ENCODE results near the gene PRKAR1A. TPM values are rescaled to one million over a fixed set of nuclear protein-coding genes. Genes with fewer than 3 reads are reported as not detected.
A peak's percentile ranks its signal among the peaks of the same experiment; 100 is the strongest.

PRKAR1A gene
- total and polyA plus RNA-seq, 4 donors, result 55.6 to 118 (median 104) TPM

DNA sequence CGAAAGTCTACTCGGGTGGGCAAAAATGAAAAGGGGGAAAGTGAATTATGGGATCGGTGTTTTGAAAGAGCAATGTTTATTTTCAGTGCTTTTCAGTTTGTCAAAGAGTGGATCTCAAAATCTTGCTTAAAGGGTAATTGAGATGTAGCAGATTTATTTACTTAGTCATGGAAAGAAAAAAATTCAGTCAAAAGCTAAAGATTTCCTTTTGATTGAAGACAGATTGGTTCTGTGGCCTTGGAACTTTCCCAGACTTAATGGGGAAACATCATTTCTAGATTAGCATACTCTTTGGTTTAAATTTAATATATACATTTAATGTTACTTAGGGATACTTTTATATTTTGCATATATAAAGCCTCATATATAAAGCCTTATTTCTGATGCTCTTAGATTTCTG lies 20.6 kb downstream of the PRKAR1A start:
- H3K9me3 ChIP-seq (ENCODE audit: control insufficient read depth in 4 of 4, low read length in 3 of 4), result no peaks in the 10 kb centered on the region
- H3K27ac ChIP-seq (ENCODE audit: low read depth in 1 of 2, low read length in 2 of 2), result no peak overlapping the region
- no peak for DNase-seq (ENCODE audit: low spot score)
- peaks cover 7 to 48% (median 38%) of the 10 kb centered on the region in 4 donors for H3K36me3 ChIP-seq (ENCODE audit: control insufficient read depth in 4 of 4, insufficient read depth in 3 of 4, low read depth in 1 of 4, low read length in 3 of 4)
- no peak overlapping the region for H3K9ac ChIP-seq (ENCODE audit: low read depth in 1 of 2, low read length in 2 of 2)
- 90% methylated on average over 3 of the region's 3 CpGs for WGBS
- H3K4me3 ChIP-seq (ENCODE audit: low read depth in 1 of 3, low read length in 3 of 3), result no peak overlapping the region
- H3K4me1 ChIP-seq (ENCODE audit: control insufficient read depth in 4 of 4, insufficient read depth in 4 of 4, low read length in 3 of 4), result peaks cover 1 to 29% (median 22%) of the 10 kb centered on the region in 4 donors
- no peaks in the 10 kb centered on the region for H3K27me3 ChIP-seq (ENCODE audit: control insufficient read depth in 4 of 4, insufficient read depth in 4 of 4, low read length in 3 of 4)
- TF ChIP-seq EGR1 (IDR thresholded peaks at IDR 0.05; ENCODE audit: low read depth in 2 of 2), result no peak
- no peak for TF ChIP-seq RAD21 (IDR thresholded peaks at IDR 0.05)
- TF ChIP-seq, protein P1, sequence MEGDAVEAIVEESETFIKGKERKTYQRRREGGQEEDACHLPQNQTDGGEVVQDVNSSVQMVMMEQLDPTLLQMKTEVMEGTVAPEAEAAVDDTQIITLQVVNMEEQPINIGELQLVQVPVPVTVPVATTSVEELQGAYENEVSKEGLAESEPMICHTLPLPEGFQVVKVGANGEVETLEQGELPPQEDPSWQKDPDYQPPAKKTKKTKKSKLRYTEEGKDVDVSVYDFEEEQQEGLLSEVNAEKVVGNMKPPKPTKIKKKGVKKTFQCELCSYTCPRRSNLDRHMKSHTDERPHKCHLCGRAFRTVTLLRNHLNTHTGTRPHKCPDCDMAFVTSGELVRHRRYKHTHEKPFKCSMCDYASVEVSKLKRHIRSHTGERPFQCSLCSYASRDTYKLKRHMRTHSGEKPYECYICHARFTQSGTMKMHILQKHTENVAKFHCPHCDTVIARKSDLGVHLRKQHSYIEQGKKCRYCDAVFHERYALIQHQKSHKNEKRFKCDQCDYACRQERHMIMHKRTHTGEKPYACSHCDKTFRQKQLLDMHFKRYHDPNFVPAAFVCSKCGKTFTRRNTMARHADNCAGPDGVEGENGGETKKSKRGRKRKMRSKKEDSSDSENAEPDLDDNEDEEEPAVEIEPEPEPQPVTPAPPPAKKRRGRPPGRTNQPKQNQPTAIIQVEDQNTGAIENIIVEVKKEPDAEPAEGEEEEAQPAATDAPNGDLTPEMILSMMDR (IDR thresholded peaks at IDR 0.05; ENCODE audit: low read depth, low read length, missing input control), result no peak
- TF ChIP-seq JUND (IDR thresholded peaks at IDR 0.05), result no peak
- no peak for TF ChIP-seq HNF4A (conservative IDR thresholded peaks at IDR 0.05)
- TF ChIP-seq GABPA (IDR thresholded peaks at IDR 0.05 in 1 of 2, conservative IDR thresholded peaks at IDR 0.05 in 1 of 2), result no peak

DNA sequence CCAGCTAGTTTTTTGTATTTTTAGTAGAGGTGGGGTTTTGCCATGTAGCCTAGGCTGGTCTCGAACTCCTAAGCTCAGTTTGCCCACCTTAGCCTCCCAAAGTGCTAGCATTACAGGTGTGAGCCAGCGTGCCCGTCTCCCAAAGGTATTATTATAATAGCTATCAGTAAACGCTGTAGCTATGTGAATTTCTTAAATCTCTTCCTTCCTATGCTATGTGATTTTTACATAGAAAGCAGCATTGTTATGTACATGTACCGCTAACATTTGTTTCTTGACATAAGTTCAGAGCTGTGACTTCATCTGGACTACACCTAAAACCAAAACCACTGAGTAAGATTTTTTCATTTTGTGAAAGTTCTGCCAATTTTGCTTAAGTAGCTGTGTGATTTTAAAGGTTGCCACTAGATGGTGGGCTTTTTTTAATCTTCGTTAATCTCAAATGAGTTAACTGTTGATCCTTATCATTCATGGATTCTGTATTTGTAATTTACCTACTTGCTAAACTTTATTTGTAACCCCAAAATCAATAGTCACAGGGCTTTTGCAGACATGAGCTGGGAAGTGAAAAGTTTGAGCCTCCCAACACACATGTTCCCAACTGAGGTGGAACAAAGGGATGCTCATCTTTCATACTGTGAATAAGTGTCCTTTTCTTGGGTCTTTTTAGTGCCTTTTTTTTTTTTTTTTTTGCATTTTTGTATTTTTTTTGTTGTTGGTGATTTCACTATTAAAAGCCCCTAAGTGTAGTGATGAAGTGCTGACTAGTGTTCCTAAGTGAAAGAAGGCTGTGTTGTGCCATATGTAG lies 21.9 kb downstream of the PRKAR1A start:
- WGBS, result 72% methylated on average over 6 of the region's 6 CpGs
- Histone ChIP-seq H3K9me3 (ENCODE audit: control insufficient read depth in 4 of 4, low read length in 3 of 4) (no peaks in the 10 kb centered on the region), H3K27ac (ENCODE audit: low read depth in 1 of 2, low read length in 2 of 2) (peak overlapping the region; percentile 6 to 44), H3K9ac (ENCODE audit: low read depth in 1 of 2, low read length in 2 of 2) (no peak overlapping the region), H3K4me3 (ENCODE audit: low read depth in 1 of 3, low read length in 3 of 3) (no peak overlapping the region), H3K36me3 (ENCODE audit: control insufficient read depth in 4 of 4, insufficient read depth in 3 of 4, low read depth in 1 of 4, low read length in 3 of 4) (peaks cover 8 to 52% (median 45%) of the 10 kb centered on the region in 4 donors), H3K4me1 (ENCODE audit: control insufficient read depth in 4 of 4, insufficient read depth in 4 of 4, low read length in 3 of 4) (peaks cover 0 to 29% (median 21%) of the 10 kb centered on the region in 4 donors), H3K27me3 (ENCODE audit: control insufficient read depth in 4 of 4, insufficient read depth in 4 of 4, low read length in 3 of 4) (no peaks in the 10 kb centered on the region)
- TF ChIP-seq YY1 (IDR thresholded peaks at IDR 0.05) (no peak), RAD21 (IDR thresholded peaks at IDR 0.05) (peak; percentile 66 to 67)
- TF ChIP-seq, protein P1 (IDR thresholded peaks at IDR 0.05; ENCODE audit: low read depth, low read length, missing input control), result peak; percentile 51
- TF ChIP-seq, protein P2, sequence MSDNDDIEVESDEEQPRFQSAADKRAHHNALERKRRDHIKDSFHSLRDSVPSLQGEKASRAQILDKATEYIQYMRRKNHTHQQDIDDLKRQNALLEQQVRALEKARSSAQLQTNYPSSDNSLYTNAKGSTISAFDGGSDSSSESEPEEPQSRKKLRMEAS (IDR thresholded peaks at IDR 0.05), result no peak
- TF ChIP-seq, protein P3, sequence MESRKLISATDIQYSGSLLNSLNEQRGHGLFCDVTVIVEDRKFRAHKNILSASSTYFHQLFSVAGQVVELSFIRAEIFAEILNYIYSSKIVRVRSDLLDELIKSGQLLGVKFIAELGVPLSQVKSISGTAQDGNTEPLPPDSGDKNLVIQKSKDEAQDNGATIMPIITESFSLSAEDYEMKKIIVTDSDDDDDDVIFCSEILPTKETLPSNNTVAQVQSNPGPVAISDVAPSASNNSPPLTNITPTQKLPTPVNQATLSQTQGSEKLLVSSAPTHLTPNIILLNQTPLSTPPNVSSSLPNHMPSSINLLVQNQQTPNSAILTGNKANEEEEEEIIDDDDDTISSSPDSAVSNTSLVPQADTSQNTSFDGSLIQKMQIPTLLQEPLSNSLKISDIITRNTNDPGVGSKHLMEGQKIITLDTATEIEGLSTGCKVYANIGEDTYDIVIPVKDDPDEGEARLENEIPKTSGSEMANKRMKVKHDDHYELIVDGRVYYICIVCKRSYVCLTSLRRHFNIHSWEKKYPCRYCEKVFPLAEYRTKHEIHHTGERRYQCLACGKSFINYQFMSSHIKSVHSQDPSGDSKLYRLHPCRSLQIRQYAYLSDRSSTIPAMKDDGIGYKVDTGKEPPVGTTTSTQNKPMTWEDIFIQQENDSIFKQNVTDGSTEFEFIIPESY (IDR thresholded peaks at IDR 0.05), result peak; percentile 41
- DNase-seq (ENCODE audit: low spot score), result no peak
